Measurements from ENCODE around the gene TMEM19. TPM values are rescaled to one million over a fixed set of nuclear protein-coding genes. Genes with fewer than 3 reads are reported as not detected.

Gene TMEM19
- total RNA-seq, 1 experiment from 2014 or later, result 29.6 TPM

GRCh38 chr12:71646512-71646911 is 39.4 kb upstream of the TMEM19 start:
- CTCF ChIA-PET, result interaction anchor here (0.7 to 1.2 kb wide), 2 partner anchors 10 to 17 kb away, joined by 3 to 5 read pairs; partner anchors contain the start of genes THAP2 and ZFC3H1
- BruUV-seq (replicated peaks), result no TSS peak
- TF ChIP-seq CTCF (IDR thresholded peaks at IDR 0.05; ENCODE audit: unreplicated experiment), result no peak
- H3K4me1 Mint-ChIP-seq (ENCODE audit: low read depth, unreplicated experiment), result no peaks in the 10 kb centered on the region
- peaks cover 46% of the 10 kb centered on the region for H3K36me3 Mint-ChIP-seq (ENCODE audit: insufficient read depth, unreplicated experiment)
- intact Hi-C loops (cut with micrococcal nuclease; ENCODE audit: unreplicated experiment), result no loop called here
- H3K9me3 Mint-ChIP-seq (ENCODE audit: low read depth, unreplicated experiment), result no peaks in the 10 kb centered on the region
- H3K4me3 Mint-ChIP-seq (ENCODE audit: low read depth, unreplicated experiment), result no peak overlapping the region
- no peak overlapping the region for H3K27ac Mint-ChIP-seq (ENCODE audit: unreplicated experiment)
- no peak for DNase-seq
- H3K27me3 Mint-ChIP-seq (ENCODE audit: unreplicated experiment), result no peaks in the 10 kb centered on the region

GRCh38 chr12:71648537-71648936 is 37.3 kb upstream of the TMEM19 start:
- H3K36me3 Mint-ChIP-seq (ENCODE audit: insufficient read depth, unreplicated experiment), result peaks cover 33% of the 10 kb centered on the region
- CTCF ChIA-PET, result interaction anchor here (1.3 to 1.8 kb wide), 2 partner anchors 16 to 98 kb away, joined by 3 to 5 read pairs; partner anchors contain the start of gene THAP2
- H3K9me3 Mint-ChIP-seq (ENCODE audit: low read depth, unreplicated experiment), result no peaks in the 10 kb centered on the region
- DNase-seq, result no peak
- no peaks in the 10 kb centered on the region for H3K27me3 Mint-ChIP-seq (ENCODE audit: unreplicated experiment)
- intact Hi-C loops (cut with micrococcal nuclease; ENCODE audit: unreplicated experiment), result no loop called here
- H3K4me1 Mint-ChIP-seq (ENCODE audit: low read depth, unreplicated experiment), result no peaks in the 10 kb centered on the region
- H3K27ac Mint-ChIP-seq (ENCODE audit: unreplicated experiment), result no peak overlapping the region
- BruUV-seq (replicated peaks), result no TSS peak
- H3K4me3 Mint-ChIP-seq (ENCODE audit: low read depth, unreplicated experiment), result no peak overlapping the region
- no peak for TF ChIP-seq CTCF (IDR thresholded peaks at IDR 0.05; ENCODE audit: unreplicated experiment)

GRCh38 chr12:71649401-71649800 is 36.5 kb upstream of the TMEM19 start:
- H3K9me3 Mint-ChIP-seq (ENCODE audit: low read depth, unreplicated experiment), result no peaks in the 10 kb centered on the region
- TF ChIP-seq CTCF (IDR thresholded peaks at IDR 0.05; ENCODE audit: unreplicated experiment), result no peak
- peaks cover 25% of the 10 kb centered on the region for H3K36me3 Mint-ChIP-seq (ENCODE audit: insufficient read depth, unreplicated experiment)
- no peak overlapping the region for H3K4me3 Mint-ChIP-seq (ENCODE audit: low read depth, unreplicated experiment)
- CTCF ChIA-PET, result interaction anchor here (1.8 kb wide), 1 partner anchor 98 kb away, joined by 5 read pairs; no protein-coding TSS in a partner anchor
- no peaks in the 10 kb centered on the region for H3K27me3 Mint-ChIP-seq (ENCODE audit: unreplicated experiment)
- H3K4me1 Mint-ChIP-seq (ENCODE audit: low read depth, unreplicated experiment), result no peaks in the 10 kb centered on the region
- no peak overlapping the region for H3K27ac Mint-ChIP-seq (ENCODE audit: unreplicated experiment)
- intact Hi-C loops (cut with micrococcal nuclease; ENCODE audit: unreplicated experiment), result no loop called here
- DNase-seq, result no peak
- BruUV-seq (replicated peaks), result no TSS peak

GRCh38 chr12:71652656-71653055 is 33.2 kb upstream of the TMEM19 start:
- Mint-ChIP-seq H3K27ac (ENCODE audit: unreplicated experiment) (no peak overlapping the region), H3K9me3 (ENCODE audit: low read depth, unreplicated experiment) (no peaks in the 10 kb centered on the region), H3K4me3 (ENCODE audit: low read depth, unreplicated experiment) (no peak overlapping the region), H3K36me3 (ENCODE audit: insufficient read depth, unreplicated experiment) (peaks cover 26% of the 10 kb centered on the region), H3K27me3 (ENCODE audit: unreplicated experiment) (no peaks in the 10 kb centered on the region), H3K4me1 (ENCODE audit: low read depth, unreplicated experiment) (peaks cover 7% of the 10 kb centered on the region)
- TF ChIP-seq CTCF (IDR thresholded peaks at IDR 0.05; ENCODE audit: unreplicated experiment), result no peak
- CTCF ChIA-PET, result no interaction called here
- intact Hi-C loops (cut with micrococcal nuclease; ENCODE audit: unreplicated experiment), result no loop called here
- no TSS peak for BruUV-seq (replicated peaks)
- no peak for DNase-seq

Data from Calu3 (cell line).